Stimulated activated CD4-positive, alpha-beta T cell treated with anti-CD3 and anti-CD28 coated beads, Interleukin-4, amount 100 ng/mL, for 4 hours (primary cell): Measurements from ENCODE around the gene MUC5AC.

ENCODE experiments used
- DNase-seq, 2 experiments: peaks; one replicate each; pipeline ENCODE4 v3.0.0-alpha.2; 2020

The MUC5AC gene

GRCh38 chr11:1227551-1228100, 69.9 kb downstream of the MUC5AC start:
- no peak for DNase-seq

GRCh38 chr11:1228101-1228821, 70.5 kb downstream of the MUC5AC start:
- DNase-seq = no peak

GRCh38 chr11:1228921-1229451, 71.2 kb downstream of the MUC5AC start:
- no peak for DNase-seq

GRCh38 chr11:1229471-1230120, 71.8 kb downstream of the MUC5AC start:
- no peak for DNase-seq

- DNase-seq = no peak
Measured at GRCh38 chr11:1230121-1230455, 72.3 kb downstream of the MUC5AC start.

GRCh38 chr11:1230456-1231395, 73.0 kb downstream of the MUC5AC start:
- no peak for DNase-seq

- no peak for DNase-seq
Measured at GRCh38 chr11:1231396-1232020, 73.8 kb downstream of the MUC5AC start.

- no peak for DNase-seq
Measured at GRCh38 chr11:1232021-1232882, 74.5 kb downstream of the MUC5AC start.

- DNase-seq = no peak
Measured at GRCh38 chr11:1232883-1233321, 75.1 kb downstream of the MUC5AC start.

- no peak for DNase-seq
Measured at GRCh38 chr11:1233351-1234053, 75.7 kb downstream of the MUC5AC start.

GRCh38 chr11:1234054-1234720, 76.4 kb downstream of the MUC5AC start:
- DNase-seq = no peak

GRCh38 chr11:1234771-1235305, 77.1 kb downstream of the MUC5AC start:
- DNase-seq = no peak

- DNase-seq = no peak
Measured at GRCh38 chr11:1235306-1235900, 77.7 kb downstream of the MUC5AC start.

- DNase-seq = no peak
Measured at GRCh38 chr11:1235901-1236315, 78.2 kb downstream of the MUC5AC start.

- no peak for DNase-seq
Measured at GRCh38 chr11:1236316-1237127, 78.8 kb downstream of the MUC5AC start.

GRCh38 chr11:1237128-1237580, 79.4 kb downstream of the MUC5AC start:
- no peak for DNase-seq

GRCh38 chr11:1237851-1238250, 80.1 kb downstream of the MUC5AC start:
- no peak for DNase-seq
